Trophoblast cell (in vitro differentiated cells and primary cell): ENCODE data around the gene COL6A5.

Experiments used
- DNase-seq, 2 donors: peaks; one replicate each; pipeline ENCODE4 v3.0.0-alpha.2; 2016
- H2AFZ ChIP-seq: 2 replicates; pipeline ENCODE4 v1.6.1; 2013; ENCODE audit warnings: low read length, moderate library complexity, mild to moderate bottlenecking; ENCODE audit not compliant: insufficient read depth, poor library complexity
- H2AK5ac ChIP-seq: 2 replicates; pipeline ENCODE4 v1.6.1; 2013; ENCODE audit warnings: mild to moderate bottlenecking, low read length
- H2BK120ac ChIP-seq: 2 replicates; pipeline ENCODE4 v1.6.1; 2013; ENCODE audit warnings: low read length, mild to moderate bottlenecking, moderate library complexity; ENCODE audit not compliant: insufficient read depth, poor library complexity
- H2BK12ac ChIP-seq: 2 replicates; pipeline ENCODE4 v1.6.1; 2013; ENCODE audit warnings: mild to moderate bottlenecking, low read length, moderate library complexity
- H2BK5ac ChIP-seq: 2 replicates; pipeline ENCODE4 v1.6.1; 2013; ENCODE audit warnings: low read length, low read depth, moderate library complexity, mild to moderate bottlenecking; ENCODE audit not compliant: poor library complexity
- H3K14ac ChIP-seq: 2 replicates; pipeline ENCODE4 v1.6.1; 2013; ENCODE audit warnings: mild to moderate bottlenecking, low read length
- H3K18ac ChIP-seq: 2 replicates; pipeline ENCODE4 v1.6.1; 2013; ENCODE audit warnings: mild to moderate bottlenecking, low read length
- H3K23ac ChIP-seq: 2 replicates; pipeline ENCODE4 v1.6.1; 2013; ENCODE audit warnings: low read length
- H3K27ac ChIP-seq: 2 replicates; pipeline ENCODE4 v1.5.1; 2013; ENCODE audit warnings: low read depth, mild to moderate bottlenecking, inconsistent platforms, low read length, moderate library complexity
- H3K27me3 ChIP-seq: 2 replicates; pipeline ENCODE4 v1.6.1; 2013; ENCODE audit warnings: inconsistent platforms, mild to moderate bottlenecking, low read length, moderate library complexity; ENCODE audit not compliant: insufficient read depth
- H3K36me3 ChIP-seq, 2 experiments: 1 replicate in 1 of 2; 2 replicates in 1 of 2; pipeline ENCODE4 v1.6.1; 2013; ENCODE audit warnings: low read length in 2 of 2, mild to moderate bottlenecking in 2 of 2, moderate library complexity in 1 of 2; ENCODE audit not compliant: insufficient read depth in 2 of 2, control insufficient read depth in 1 of 2
- H3K4ac ChIP-seq: 2 replicates; pipeline ENCODE4 v1.6.1; 2013; ENCODE audit warnings: low read depth, mild to moderate bottlenecking, low read length, moderate library complexity
- H3K4me1 ChIP-seq, 2 experiments: 1 replicate in 1 of 2; 2 replicates in 1 of 2; pipeline ENCODE4 v1.6.1; 2013; ENCODE audit warnings: low read length in 2 of 2, mild to moderate bottlenecking in 2 of 2, moderate library complexity in 1 of 2; ENCODE audit not compliant: insufficient read depth in 2 of 2, control insufficient read depth in 1 of 2
- H3K4me2 ChIP-seq: 2 replicates; pipeline ENCODE4 v1.6.1; 2013; ENCODE audit warnings: inconsistent platforms, mild to moderate bottlenecking, low read length, moderate library complexity
- H3K4me3 ChIP-seq: 2 replicates; pipeline ENCODE4 v1.5.1; 2013; ENCODE audit warnings: mild to moderate bottlenecking, low read depth, low read length, inconsistent platforms
- H3K79me1 ChIP-seq: one replicate; pipeline ENCODE4 v1.6.1; 2013; ENCODE audit warnings: low read length
- H3K79me2 ChIP-seq: 2 replicates; pipeline ENCODE4 v1.6.1; 2013; ENCODE audit warnings: low read length, mild to moderate bottlenecking; ENCODE audit not compliant: control insufficient read depth, insufficient read depth, poor library complexity
- H3K9ac ChIP-seq: 2 replicates; pipeline ENCODE4 v1.6.1; 2013; ENCODE audit warnings: mild to moderate bottlenecking, low read length
- H3K9me3 ChIP-seq: 2 replicates; pipeline ENCODE4 v1.6.1; 2013; ENCODE audit warnings: low read depth, mild to moderate bottlenecking, control low read depth, inconsistent platforms, low read length; ENCODE audit not compliant: insufficient read depth
- H4K12ac ChIP-seq: 2 replicates; pipeline ENCODE4 v1.6.1; 2013; ENCODE audit warnings: low read depth, mild to moderate bottlenecking, low read length, moderate library complexity
- H4K8ac ChIP-seq: 2 replicates; pipeline ENCODE4 v1.6.1; 2013; ENCODE audit warnings: low read depth, mild to moderate bottlenecking, low read length, moderate library complexity
- H4K91ac ChIP-seq: one replicate; pipeline ENCODE4 v1.6.1; 2013; ENCODE audit warnings: low read depth, mild to moderate bottlenecking, low read length, moderate library complexity
- WGBS: extraction: QIAGEN DNeasy Blood & Tissue Kit; methylation state at CpG from one replicate; pipeline ENCODE4 v1.1.7; 2013; ENCODE audit warnings: missing lambda C conversion rate; ENCODE audit not compliant: insufficient read length, insufficient coverage; ENCODE audit errors: extremely low coverage; 5-methylcytosine and 5-hydroxymethylcytosine counted together

COL6A5 gene

GRCh38 chr3:130522399-130522798, 176.9 kb downstream of the COL6A5 start:
- H3K18ac ChIP-seq = no peak overlapping the region
- H3K9me3 ChIP-seq = no peaks in the 10 kb centered on the region
- H3K79me2 ChIP-seq = no peaks in the 10 kb centered on the region
- H3K4me2 ChIP-seq = no peak overlapping the region
- H3K4me3 ChIP-seq = no peak overlapping the region
- no peaks in the 10 kb centered on the region for H3K36me3 ChIP-seq
- peaks cover 2% of the 10 kb centered on the region in 2 experiments for H3K4me1 ChIP-seq
- no peak overlapping the region for H2BK12ac ChIP-seq
- H3K14ac ChIP-seq = no peak overlapping the region
- H3K79me1 ChIP-seq = no peaks in the 10 kb centered on the region
- H4K12ac ChIP-seq = no peak overlapping the region
- no peak overlapping the region for H4K91ac ChIP-seq
- no peak overlapping the region for H3K9ac ChIP-seq
- DNase-seq = no peak
- no peak overlapping the region for H3K23ac ChIP-seq
- WGBS = no CpG with 5 or more reads among the region's 2 CpGs
- H2AK5ac ChIP-seq = no peak overlapping the region
- no peak overlapping the region for H2BK5ac ChIP-seq
- H2AFZ ChIP-seq = no peak overlapping the region
- no peak overlapping the region for H2BK120ac ChIP-seq
- H3K4ac ChIP-seq = no peak overlapping the region
- no peak overlapping the region for H3K27ac ChIP-seq
- no peaks in the 10 kb centered on the region for H3K27me3 ChIP-seq
- no peak overlapping the region for H4K8ac ChIP-seq

- H3K9ac ChIP-seq = no peak overlapping the region
- no peak overlapping the region for H2BK5ac ChIP-seq
- peaks cover 0 to 3% of the 10 kb centered on the region in 2 experiments for H3K4me1 ChIP-seq
- no CpG with 5 or more reads among the region's 1 CpG for WGBS
- no peak overlapping the region for H3K14ac ChIP-seq
- no peak overlapping the region for H2BK120ac ChIP-seq
- no peak overlapping the region for H2BK12ac ChIP-seq
- no peaks in the 10 kb centered on the region for H3K9me3 ChIP-seq
- no peak overlapping the region for H3K4me3 ChIP-seq
- no peaks in the 10 kb centered on the region for H3K79me2 ChIP-seq
- no peak overlapping the region for H4K12ac ChIP-seq
- no peak overlapping the region for H4K91ac ChIP-seq
- H3K23ac ChIP-seq = no peak overlapping the region
- H3K36me3 ChIP-seq = no peaks in the 10 kb centered on the region
- no peaks in the 10 kb centered on the region for H3K27me3 ChIP-seq
- H2AFZ ChIP-seq = no peak overlapping the region
- H3K4ac ChIP-seq = no peak overlapping the region
- DNase-seq = no peak
- no peak overlapping the region for H3K27ac ChIP-seq
- H2AK5ac ChIP-seq = no peak overlapping the region
- no peak overlapping the region for H3K4me2 ChIP-seq
- no peaks in the 10 kb centered on the region for H3K79me1 ChIP-seq
- H3K18ac ChIP-seq = no peak overlapping the region
- no peak overlapping the region for H4K8ac ChIP-seq
Observed at GRCh38 chr3:130527426-130527825, 182.0 kb downstream of the COL6A5 start.

GRCh38 chr3:130528120-130528519, 182.6 kb downstream of the COL6A5 start:
- Histone ChIP-seq H3K4me1 (peaks cover 0 to 3% of the 10 kb centered on the region in 2 experiments), H4K12ac (no peak overlapping the region), H2AFZ (no peak overlapping the region), H3K27me3 (no peaks in the 10 kb centered on the region), H2BK12ac (no peak overlapping the region), H3K4ac (no peak overlapping the region), H4K8ac (no peak overlapping the region), H3K79me1 (no peaks in the 10 kb centered on the region), H3K79me2 (no peaks in the 10 kb centered on the region), H3K4me3 (no peak overlapping the region), H4K91ac (no peak overlapping the region), H2AK5ac (no peak overlapping the region), H2BK5ac (no peak overlapping the region), H3K36me3 (no peaks in the 10 kb centered on the region), H2BK120ac (no peak overlapping the region), H3K27ac (no peak overlapping the region), H3K18ac (no peak overlapping the region), H3K4me2 (no peak overlapping the region), H3K23ac (no peak overlapping the region), H3K9me3 (no peaks in the 10 kb centered on the region), H3K14ac (no peak overlapping the region), H3K9ac (no peak overlapping the region)
- no peak for DNase-seq
- no CpG with 5 or more reads among the region's 1 CpG for WGBS

- Histone ChIP-seq H4K8ac (no peak overlapping the region), H3K79me2 (no peaks in the 10 kb centered on the region), H3K23ac (no peak overlapping the region), H3K79me1 (no peaks in the 10 kb centered on the region), H3K14ac (no peak overlapping the region), H3K9me3 (no peaks in the 10 kb centered on the region), H4K91ac (no peak overlapping the region), H3K36me3 (no peaks in the 10 kb centered on the region), H3K4me3 (no peak overlapping the region), H4K12ac (no peak overlapping the region), H2AFZ (no peak overlapping the region), H2BK120ac (no peak overlapping the region), H2BK12ac (no peak overlapping the region), H3K4me2 (no peak overlapping the region), H3K4me1 (peaks cover 0 to 3% of the 10 kb centered on the region in 2 experiments), H3K9ac (no peak overlapping the region), H3K27ac (no peak overlapping the region), H3K4ac (no peak overlapping the region), H2AK5ac (no peak overlapping the region), H3K27me3 (no peaks in the 10 kb centered on the region), H2BK5ac (no peak overlapping the region), H3K18ac (no peak overlapping the region)
- no CpG with 5 or more reads among the region's 5 CpGs for WGBS
- DNase-seq = no peak
Observed at GRCh38 chr3:130529486-130530215, 184.2 kb downstream of the COL6A5 start.
